B cell (primary cell): ENCODE measurements around the gene MAP3K4.

Experiments used
- EZH2 ChIP-seq: IDR thresholded peaks from 2 replicates; pipeline ENCODE4 v1.6.1; 2012; ENCODE audit warnings: borderline replicate concordance, low read depth, mild to moderate bottlenecking, moderate library complexity, low read length; ENCODE audit not compliant: insufficient read depth, poor library complexity, severe bottlenecking
- TF ChIP-seq, protein P1 (sequence below): fragments of 200-600 bp; IDR thresholded peaks from one replicate; pipeline ENCODE4 v1.8.0; 2022; ENCODE audit warnings: antibody characterized with exemption, mild to moderate bottlenecking

DNA sequence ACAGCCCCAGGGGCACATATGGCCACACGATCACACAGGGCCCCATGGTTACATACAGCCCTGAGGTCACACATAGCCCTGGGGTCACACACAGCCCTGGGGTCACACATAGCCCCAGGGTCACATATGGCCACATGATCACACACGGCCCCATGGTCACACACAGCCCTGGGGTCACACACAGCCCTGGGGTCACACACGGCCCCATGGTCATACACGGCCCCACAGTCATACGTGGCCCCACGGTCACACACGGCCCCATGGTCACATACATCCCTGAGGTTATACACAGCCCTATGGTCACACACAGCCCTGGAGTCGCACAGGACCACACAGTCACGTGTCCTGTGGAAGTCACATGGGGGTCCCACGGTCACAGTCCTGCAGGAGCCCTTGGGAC, 162.2 kb downstream of the MAP3K4 start:
- TF ChIP-seq, protein P1, sequence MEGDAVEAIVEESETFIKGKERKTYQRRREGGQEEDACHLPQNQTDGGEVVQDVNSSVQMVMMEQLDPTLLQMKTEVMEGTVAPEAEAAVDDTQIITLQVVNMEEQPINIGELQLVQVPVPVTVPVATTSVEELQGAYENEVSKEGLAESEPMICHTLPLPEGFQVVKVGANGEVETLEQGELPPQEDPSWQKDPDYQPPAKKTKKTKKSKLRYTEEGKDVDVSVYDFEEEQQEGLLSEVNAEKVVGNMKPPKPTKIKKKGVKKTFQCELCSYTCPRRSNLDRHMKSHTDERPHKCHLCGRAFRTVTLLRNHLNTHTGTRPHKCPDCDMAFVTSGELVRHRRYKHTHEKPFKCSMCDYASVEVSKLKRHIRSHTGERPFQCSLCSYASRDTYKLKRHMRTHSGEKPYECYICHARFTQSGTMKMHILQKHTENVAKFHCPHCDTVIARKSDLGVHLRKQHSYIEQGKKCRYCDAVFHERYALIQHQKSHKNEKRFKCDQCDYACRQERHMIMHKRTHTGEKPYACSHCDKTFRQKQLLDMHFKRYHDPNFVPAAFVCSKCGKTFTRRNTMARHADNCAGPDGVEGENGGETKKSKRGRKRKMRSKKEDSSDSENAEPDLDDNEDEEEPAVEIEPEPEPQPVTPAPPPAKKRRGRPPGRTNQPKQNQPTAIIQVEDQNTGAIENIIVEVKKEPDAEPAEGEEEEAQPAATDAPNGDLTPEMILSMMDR: no peak
- TF ChIP-seq EZH2: no peak
